Right ventricle myocardium superior (tissue), 1 donor: ENCODE data around the gene ZNHIT2. TPM values are rescaled to one million over a fixed set of nuclear protein-coding genes. Genes with fewer than 3 reads are reported as not detected.

ENCODE experiments used
- ATAC-seq: fragments of 200-7000 bp; cut with Tn5 transposase; one replicate; pipeline ENCODE4 v1.9.1; 2020; ENCODE audit warnings: mild to moderate bottlenecking; ENCODE audit not compliant: poor library complexity
- DNase-seq: peaks from one replicate; pipeline ENCODE4 v3.0.0-alpha.2; 2020
- intact Hi-C: fragments of 100-400 bp; cut with DNase I; formaldehyde crosslinking; loops from one replicate; pipeline ENCODE4 v1.11.2; 2022
- total RNA-seq: library from RNA; stranded (reverse); fragmentation: NEBNext Ultra II Directional; extraction: Animal tissue kit (Norgen Biotek cat#: 25700); gene quantifications from one replicate; pipeline ENCODE4 v1.2.1, GENCODE V29; 2021
- donor health status: DM: no; HTN: yes; CAD: no; lungs with severe emphysema.

The ZNHIT2 gene
- total RNA-seq, 1 donor from 2014 or later = 5.7 TPM

DNA sequence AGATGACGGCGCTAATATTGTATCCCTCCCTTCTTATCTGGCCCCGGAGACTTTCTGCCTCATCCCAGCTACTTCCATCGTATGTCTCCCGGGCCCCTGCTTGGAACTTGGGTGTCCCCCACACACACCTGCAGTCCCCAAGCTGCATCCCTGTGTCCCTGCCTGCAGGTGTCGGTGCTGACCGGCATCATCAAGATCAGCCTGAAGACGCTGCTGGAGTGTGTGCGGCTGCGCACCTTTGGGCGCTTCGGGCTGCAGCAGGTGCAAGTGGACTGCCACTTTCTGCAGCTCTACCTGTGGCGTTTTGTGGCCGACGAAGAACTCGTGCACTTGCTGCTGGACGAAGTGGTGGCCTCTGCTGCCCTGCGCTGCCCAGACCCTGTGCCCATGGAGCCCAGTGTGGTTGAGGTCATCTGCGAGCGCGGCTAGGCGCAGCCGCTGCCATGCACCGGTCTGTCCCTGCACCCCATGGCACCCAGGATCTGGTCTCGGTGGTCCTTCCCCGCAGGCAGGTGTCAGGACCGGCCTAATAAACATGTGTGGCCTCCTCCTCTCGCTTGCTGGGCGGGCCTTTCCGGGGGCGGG is 6.2 kb downstream of the ZNHIT2 start:
- intact Hi-C loops = loop anchor here (10.0 kb wide), 1 partner anchor 266 kb away; the partner anchor contains the start of gene CDC42BPG
- no peak for ATAC-seq
- no peak for DNase-seq

- intact Hi-C loops = loop anchor here (10.0 kb wide), 1 partner anchor 266 kb away; the partner anchor contains the start of gene CDC42BPG
- DNase-seq (peak; percentile 89), ATAC-seq (peak; percentile 58)
These were observed 7.1 kb downstream of the ZNHIT2 start for GRCh38 chr11:65110354-65110861.

GRCh38 chr11:65109231-65110198 is 8.0 kb downstream of the ZNHIT2 start:
- DNase-seq = peak; percentile 36
- ATAC-seq = no peak
- intact Hi-C loops = loop anchor here (10.0 kb wide), 1 partner anchor 265 kb away; the partner anchor contains the start of gene CDC42BPG

GRCh38 chr11:65108469-65109123 is 8.9 kb downstream of the ZNHIT2 start:
- DNase-seq = no peak
- no peak for ATAC-seq
- intact Hi-C loops = no loop called here

GRCh38 chr11:65107751-65108468 is 9.6 kb downstream of the ZNHIT2 start:
- intact Hi-C loops = no loop called here
- DNase-seq (peak; percentile 34), ATAC-seq (no peak)

GRCh38 chr11:65107078-65107477 is 10.4 kb downstream of the ZNHIT2 start:
- DNase-seq = peak; percentile 37
- intact Hi-C loops = no loop called here
- ATAC-seq = no peak

GRCh38 chr11:65104628-65105027 is 12.9 kb downstream of the ZNHIT2 start:
- no peak for DNase-seq
- peak; percentile 56 for ATAC-seq
- intact Hi-C loops = no loop called here

GRCh38 chr11:65103476-65103875 is 14.0 kb downstream of the ZNHIT2 start:
- ATAC-seq = no peak
- intact Hi-C loops = no loop called here
- no peak for DNase-seq

- ATAC-seq = peak; percentile 61
- intact Hi-C loops = no loop called here
These were observed 15.1 kb downstream of the ZNHIT2 start for GRCh38 chr11:65102142-65103095.

DNA sequence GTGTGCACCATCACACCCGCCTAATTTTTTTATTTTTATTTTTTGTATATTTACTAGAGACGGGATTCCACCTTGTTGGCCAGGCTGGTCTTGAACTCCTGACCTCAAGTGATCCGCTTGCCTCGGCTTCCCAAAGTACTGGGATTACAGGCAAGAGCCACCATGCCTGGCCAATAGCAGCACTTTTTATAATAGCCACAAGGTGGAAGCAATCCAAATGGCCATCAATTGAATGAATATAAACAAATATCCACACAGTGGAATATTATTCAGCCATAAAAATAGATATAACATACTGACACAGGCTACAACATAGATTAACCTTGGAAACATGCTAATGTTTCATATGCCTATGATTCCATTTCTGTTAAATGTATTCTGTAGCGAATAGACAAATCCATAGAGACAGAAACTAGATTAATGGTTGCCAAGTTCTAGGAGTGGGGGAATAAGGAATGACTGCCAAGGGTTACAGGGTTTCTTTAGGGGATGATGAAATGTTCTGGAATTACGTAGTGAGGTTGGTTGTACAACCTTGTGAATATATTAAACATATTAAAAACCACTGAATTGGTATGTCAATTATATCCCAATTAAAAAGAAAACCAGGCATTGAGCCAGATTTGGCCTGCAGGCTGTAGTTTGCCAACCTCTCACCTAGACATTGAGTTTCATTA is 16.7 kb downstream of the ZNHIT2 start:
- intact Hi-C loops = no loop called here
- ATAC-seq = no peak

More at GRCh38 chr11:65102142-65103095, 15.1 kb downstream of the ZNHIT2 start:
- DNase-seq = no peak

DNA sequence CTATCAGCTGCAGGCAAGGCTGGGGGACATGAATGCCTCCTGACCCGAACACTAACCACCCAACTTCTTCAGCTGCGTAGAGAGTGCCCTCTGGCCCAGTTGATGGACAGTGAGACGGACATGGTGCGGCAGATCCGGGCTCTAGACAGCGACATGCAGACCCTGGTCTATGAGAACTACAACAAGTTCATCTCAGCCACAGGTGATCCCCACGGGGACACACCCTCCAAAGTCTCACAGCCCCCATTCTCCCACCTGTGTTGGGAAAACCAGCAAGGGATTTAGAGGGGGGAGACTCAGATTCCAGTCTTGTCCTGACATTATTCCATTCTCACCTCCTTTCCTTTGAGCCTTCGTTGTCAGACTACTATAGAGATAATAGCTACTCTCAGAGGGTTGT is 20.6 kb downstream of the ZNHIT2 start:
- peak; percentile 13 for ATAC-seq
- DNase-seq = no peak
- intact Hi-C loops = no loop called here

More for the DNA sequence above, 16.7 kb downstream of the ZNHIT2 start:
- DNase-seq = no peak

DNA sequence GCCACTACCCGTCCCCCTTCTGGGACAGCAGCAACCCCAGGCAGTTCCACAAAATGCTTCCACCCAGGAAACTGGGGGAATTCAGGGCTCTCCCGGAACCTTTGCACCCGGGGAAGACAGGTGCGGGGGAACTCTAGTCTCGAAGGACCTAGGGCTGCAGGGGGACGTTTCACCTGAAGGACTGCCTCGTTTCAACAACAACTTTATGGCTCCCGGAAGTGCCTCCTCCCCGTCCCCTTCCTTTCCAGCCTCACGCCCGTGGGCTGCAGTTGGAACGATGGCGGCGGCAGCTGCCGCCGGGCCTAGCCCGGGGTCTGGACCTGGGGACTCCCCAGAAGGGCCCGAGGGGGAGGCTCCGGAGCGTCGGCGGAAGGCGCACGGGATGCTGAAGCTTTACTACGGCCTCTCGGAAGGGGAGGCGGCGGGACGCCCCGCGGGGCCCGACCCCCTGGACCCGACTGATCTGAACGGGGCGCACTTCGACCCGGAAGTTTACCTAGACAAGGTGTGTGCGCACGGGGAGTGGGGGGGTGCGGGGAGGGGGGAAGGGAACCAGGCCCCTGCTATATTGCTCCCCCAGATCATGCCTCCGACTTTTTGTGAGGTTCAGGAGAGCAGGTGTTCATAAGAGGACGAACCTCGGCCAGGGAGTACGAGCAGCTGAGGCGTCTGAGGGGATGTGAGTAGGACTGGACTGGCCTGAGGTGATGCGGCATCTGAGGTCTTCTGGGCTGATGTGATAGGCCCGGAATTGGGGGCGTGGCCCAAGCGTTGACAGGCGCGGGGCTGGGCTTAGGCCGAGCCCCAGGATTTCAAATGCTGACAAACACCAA is 21.3 kb downstream of the ZNHIT2 start, which contains the start of gene VPS51:
Gene VPS51 (plus strand): TSS at position 241 of the 833 bp plus-strand sequence. CDS start 37 bp downstream, at position 278.
- intact Hi-C loops = no loop called here
- ATAC-seq = peak; percentile 97
- DNase-seq = peak; percentile 95

GRCh38 chr11:65095427-65095826 is 22.1 kb downstream of the ZNHIT2 start:
- ATAC-seq = no peak
- intact Hi-C loops = no loop called here
- DNase-seq = no peak

- ATAC-seq (no peak), DNase-seq (no peak)
- intact Hi-C loops = no loop called here
These were observed 26.9 kb downstream of the ZNHIT2 start for GRCh38 chr11:65090628-65091027.

DNA sequence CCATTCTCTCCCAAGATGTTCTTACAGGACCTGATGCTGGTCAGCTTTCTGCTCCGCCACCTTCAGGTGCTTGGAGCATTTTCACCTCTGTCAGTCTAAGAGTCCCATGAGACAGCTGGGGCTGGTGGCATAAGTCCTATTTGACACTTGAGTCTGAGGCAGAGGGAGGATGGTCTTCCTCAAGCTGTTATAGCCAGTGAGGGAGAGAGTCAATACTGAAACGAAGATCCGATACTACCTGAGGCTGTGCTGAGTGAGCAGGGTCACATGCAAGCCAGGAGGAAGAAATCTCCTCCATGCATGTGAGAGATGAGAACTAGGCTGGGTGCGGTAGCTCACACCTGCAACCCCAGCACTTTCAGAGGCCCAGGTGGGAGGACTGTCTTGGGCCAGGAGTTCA is 27.9 kb downstream of the ZNHIT2 start:
- no peak for DNase-seq
- intact Hi-C loops = no loop called here

DNA sequence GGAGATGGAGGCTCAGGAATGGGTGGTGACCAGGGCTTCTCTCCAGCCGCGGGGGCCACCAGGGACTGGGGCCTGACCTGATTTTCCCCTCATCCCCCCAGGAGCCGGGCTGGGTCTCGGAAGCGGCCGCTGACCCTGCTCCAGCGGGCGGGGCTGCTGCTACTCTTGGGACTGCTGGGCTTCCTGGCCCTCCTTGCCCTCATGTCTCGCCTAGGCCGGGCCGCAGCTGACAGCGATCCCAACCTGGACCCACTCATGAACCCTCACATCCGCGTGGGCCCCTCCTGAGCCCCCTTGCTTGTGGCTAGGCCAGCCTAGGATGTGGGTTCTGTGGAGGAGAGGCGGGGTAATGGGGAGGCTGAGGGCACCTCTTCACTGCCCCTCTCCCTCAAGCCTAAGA is 29.7 kb downstream of the ZNHIT2 start:
- DNase-seq (no peak), ATAC-seq (no peak)
- intact Hi-C loops = no loop called here

More for the DNA sequence above, 27.9 kb downstream of the ZNHIT2 start:
- ATAC-seq = no peak
